NCI-H2081 treated with DMSO at 0.1 percent for 48 hours (cell line): ENCODE results near the gene FOXD4L6.
"Not testable (repeated sequence)": the region's sequence is repeated elsewhere in the genome, so short reads cannot be mapped to it uniquely, and the experiment has no call there.

ENCODE experiments used
- DNase-seq: peaks from one replicate; lab custom pipeline; 2025; lab: John Stamatoyannopoulos, UW

Gene FOXD4L6

DNA sequence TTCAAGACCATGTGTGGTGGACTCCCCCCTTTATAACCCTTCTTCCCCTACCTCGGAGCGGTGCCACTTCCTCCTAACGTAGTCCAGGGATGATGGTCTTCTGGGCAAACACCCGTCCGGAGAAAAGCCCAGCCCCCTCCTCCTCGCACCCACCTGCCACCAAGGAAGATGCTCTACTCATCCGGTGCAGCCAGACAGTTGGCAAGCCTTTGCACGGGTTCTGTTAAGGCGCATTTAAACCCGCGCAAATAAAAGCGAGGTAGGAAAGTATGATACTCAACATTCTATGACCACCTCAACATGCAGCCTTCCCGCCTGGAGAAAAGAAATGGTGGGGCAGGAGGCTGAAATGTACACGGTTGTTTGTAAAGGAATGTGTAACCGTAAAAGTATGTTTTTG is at the start of gene FOXD4L6:
Gene FOXD4L6 (minus strand): TSS at position 101 of the 400 bp plus-strand sequence. CDS start 298 bp downstream, outside the sequence.
- not testable (repeated sequence) for DNase-seq

DNA sequence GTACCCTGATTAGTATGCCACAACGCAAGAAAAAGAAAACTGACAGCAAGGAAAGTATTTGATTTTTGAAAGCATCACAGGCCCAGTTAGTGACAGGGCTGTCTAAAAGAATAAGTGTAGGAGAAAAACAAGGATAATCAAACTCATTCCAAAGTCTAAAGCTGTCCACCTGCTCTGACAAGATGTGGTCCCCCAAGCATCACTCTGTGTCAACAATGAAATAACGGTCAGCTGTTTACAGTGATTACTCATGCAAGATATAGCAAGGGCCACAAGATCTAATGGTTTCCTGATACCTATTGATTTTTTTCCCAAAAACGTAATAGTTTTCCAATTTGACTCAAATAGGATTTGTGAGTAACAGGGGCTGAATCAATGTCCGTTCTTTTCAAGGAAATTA is 46.5 kb upstream of the FOXD4L6 start:
- DNase-seq: not testable (repeated sequence)

DNA sequence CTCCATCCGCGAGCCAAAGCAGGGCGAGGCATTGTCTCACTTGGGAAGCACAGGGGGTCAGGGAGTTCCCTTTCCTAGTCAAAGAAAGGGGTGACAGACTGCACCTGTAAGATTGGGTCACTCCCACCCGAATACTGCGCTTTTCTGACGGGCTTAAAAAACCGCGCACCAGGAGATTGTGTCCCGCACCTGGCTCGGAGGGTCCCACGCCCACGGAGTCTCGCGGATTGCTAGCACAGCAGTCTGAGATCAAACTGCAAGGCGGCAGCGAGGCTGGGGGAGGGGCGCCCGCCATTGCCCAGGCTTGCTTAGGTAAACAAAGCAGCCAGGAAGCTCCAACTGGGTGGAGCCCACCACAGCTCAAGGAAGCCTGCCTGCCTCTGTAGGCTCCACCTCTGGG is 21.6 kb upstream of the FOXD4L6 start:
- DNase-seq: not testable (repeated sequence)

DNA sequence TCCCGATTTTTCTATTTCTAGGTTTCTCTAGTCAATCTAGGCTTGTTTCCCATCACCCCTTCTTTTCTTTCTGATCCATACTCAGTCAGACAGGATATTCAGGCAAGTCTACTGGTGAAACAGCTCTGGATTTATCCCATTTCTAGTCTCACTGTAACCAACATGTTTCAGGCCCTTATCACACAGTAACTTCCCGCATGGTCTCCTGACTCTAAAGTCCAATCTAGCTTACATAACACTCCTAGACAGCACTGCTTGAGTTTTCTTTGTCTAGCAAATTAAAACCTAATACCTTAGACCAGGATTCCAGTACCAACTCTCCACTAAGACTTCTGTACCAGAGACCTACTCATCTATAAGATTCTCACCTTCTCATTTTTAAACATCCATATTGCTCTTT is 13.4 kb upstream of the FOXD4L6 start:
- DNase-seq: not testable (repeated sequence)

DNA sequence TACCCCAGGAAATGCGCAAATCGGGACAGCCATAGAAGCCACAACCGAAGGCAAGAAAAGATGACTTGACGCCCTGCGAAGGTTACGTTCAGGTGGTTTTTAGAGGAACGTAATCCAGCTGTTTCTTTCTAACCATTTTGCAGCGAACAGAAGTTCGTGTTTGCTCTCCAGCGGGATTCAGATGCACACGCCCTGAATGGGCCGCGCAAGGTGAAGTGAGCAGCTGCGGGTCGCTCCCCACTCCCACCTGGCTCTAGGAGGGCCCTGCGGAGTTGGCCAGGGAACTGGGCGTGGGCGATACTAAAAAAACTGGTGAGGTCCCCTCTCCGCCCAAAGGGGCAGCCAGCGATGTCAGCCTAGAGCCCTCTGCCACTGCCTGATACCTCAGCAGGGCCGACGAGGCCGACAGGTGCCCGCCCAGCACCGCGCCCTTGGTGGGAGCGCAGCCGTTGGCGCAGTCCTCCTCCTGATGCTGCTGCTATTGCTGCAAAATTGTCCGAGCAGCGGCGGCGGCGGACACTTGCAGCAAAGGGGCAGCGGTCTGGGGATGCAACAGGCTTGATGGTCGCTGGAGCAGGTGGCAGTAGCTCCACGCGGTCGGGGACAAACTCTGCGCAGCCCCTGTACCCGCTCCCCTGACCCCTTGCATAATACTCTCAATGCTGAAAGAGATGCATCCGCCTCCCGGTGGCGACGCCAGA is 1.6 kb downstream of the FOXD4L6 start:
- DNase-seq: not testable (repeated sequence)

DNA sequence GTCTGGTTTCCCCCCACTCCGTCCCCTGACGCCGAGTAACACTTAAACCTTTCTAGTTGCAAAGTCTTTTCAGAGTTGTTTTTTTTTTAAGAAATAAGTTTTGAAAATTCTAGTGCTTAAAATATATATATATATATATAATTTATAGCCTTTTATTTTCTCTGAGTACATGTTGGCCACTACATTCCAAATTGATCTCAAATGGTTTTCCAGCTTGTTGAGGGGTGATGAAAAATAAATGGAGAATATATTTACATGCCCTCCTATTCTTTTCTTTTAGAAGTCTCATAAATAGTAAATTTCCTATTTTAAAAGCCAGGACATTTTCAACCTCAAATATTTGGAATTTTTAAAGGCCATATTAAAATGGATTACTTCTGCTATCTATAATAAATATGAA is 2.5 kb downstream of the FOXD4L6 start:
- DNase-seq: not testable (repeated sequence)

DNA sequence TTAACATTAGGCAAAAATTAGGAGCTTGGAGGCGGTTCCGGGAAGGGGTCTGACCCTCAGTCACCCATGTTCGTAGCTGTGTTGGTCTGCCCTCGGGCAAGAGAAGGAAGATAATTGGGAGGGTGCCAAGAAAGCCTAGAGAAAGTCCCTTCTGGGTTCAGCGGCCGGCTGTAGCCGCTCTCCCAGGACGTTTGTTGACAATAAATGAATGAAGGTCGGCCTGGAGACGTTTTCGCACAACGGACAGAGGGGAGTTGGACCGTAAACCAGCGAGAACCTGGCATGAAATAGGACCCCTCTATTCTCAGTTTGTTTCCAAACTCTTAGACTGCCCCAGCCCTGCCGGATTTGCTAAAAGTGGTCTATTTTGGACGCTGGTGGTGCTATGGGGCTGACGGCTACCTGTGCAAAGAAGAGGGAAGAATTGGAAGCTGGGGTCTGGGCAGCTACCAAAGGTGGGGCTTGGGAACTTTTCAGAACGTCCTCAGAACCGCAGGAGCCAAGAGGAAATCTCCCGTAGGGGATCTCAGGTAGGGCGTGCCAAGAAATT is 3.3 kb downstream of the FOXD4L6 start:
- DNase-seq: not testable (repeated sequence)

DNA sequence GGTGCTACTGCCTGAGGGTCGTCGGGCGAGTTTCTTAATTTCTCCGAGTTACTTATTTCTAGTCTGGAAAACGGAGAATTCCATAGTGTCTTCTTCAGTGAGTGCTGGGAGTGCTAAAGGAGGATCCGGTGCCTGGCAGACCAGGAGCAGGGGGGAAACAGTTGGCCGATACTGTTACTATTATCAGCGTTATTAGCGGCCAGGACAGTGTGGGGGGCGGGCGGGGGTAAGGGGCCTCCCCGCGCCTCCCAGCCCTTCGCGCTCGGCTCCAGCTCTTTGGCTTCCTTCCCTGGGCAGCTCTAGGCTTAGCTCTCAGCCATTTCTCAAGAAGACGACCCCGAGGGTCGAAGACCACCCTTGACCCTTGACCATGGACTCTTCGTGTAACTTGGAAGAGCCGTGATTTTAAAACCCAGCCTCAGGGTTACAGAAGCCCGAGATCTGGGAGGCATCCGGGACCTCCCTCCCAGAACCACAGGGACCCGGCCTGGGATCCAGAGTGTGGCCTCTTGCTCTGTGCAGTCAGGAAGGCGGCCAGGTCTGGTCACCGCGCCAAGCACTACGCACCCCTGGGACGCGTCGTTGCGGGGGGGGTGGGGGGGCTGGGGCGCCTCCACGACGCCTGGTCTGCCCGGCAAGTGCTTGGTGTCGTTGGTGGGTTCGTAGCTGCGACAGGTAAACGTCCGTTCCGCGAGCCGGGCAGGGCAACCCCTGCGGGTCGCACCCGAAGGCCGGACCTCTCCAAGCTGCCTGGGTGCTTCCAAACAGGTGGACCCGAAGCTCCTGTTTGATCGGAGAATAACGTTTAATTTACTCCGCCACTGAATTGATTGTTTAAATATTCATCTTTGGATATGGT is 4.0 kb downstream of the FOXD4L6 start:
- not testable (repeated sequence) for DNase-seq

DNA sequence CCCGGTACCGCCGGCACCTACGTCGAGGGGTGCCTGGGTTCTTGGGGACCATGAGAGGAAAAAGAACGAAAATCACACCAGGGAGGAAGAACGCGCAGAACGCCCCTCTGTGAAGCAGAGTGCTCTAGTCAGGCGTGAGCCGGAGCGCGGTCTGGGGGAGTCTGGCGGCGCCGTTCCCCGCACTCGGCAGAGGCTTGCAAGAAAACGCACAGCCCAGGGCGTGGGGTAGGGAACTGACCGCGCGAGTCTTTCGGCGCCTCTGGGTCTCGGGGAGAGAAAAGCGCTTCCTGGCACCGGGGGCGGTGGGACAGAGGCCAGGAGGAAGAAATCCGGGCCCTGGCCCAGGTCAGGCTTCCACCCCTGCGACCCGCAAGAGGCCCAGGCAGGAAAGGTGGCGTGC is 4.7 kb downstream of the FOXD4L6 start:
- not testable (repeated sequence) for DNase-seq

DNA sequence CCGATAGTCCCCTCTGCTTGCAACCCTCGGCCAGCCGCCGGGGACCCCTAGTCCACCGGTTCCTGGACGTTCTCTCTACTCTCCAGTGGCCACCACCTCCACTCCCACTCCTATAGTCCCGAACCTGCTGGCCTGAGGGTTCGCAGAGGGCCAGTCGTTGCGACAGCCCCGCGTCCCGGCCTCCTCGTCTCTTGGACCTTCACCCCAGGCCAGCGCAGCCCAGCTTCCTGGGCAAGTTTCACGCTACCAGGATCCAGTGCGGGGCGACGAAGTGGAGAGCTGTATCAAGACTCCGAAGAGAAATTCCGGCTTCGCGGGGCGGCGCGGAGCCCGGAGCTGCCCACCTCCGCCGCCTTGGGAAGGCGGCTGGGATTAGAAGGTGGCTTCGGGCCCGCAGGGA is 5.1 kb downstream of the FOXD4L6 start:
- not testable (repeated sequence) for DNase-seq

DNA sequence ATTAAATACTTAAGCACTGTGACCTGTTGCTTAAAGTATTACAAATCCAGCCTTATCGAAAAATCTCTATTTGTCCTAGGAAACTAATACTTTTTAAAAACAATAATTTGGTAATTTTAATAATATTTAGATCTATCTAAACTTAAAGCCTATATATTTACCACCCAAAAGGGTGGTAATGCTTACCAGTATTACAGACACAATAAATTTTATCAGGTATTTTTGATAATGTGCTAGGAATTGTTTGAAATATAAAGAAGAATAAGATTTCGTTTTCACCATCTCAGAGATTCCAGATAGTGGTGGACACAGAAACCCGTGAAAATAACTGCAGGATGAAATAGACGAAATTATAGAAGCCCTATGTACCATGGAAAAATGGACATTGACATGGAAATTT is 7.8 kb downstream of the FOXD4L6 start:
- not testable (repeated sequence) for DNase-seq

DNA sequence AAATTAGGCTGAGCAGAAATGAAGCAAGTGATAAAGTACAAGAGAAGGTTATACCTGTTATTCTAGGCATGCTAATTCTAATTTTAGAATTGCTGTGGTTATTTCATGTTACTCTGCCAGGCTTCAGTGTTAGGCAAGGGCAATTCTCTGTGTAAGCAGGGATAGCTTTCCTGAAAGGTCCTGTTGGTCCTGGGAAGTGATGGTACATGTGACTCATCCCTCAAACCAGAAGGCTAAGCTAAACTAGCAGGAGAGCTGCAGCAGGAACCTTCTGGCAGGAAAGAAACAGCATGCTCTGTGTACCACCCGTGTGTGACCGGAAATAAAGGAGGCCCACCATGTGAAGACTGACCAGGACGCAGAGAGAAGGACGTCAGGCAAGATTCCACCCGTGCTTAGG is 8.8 kb downstream of the FOXD4L6 start:
- not testable (repeated sequence) for DNase-seq

DNA sequence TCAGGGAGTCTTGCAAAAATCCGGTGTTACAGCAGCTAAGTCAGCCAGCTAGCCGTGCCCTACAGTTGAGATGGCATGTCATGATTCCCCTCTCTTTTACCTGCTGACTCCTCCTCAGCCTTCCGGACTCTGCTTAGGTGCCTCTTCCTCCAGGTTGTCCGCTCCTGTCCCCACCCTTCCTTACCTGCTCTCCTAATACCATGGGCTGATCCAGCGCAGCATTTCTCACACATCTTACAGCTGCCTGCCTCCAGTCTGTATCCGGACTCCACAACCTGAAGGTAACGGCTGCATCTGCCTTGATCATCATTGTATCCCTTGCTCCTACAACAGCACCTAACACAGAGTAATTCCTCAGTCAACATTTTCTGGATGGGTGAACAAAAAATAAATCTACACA is 9.2 kb downstream of the FOXD4L6 start:
- not testable (repeated sequence) for DNase-seq

DNA sequence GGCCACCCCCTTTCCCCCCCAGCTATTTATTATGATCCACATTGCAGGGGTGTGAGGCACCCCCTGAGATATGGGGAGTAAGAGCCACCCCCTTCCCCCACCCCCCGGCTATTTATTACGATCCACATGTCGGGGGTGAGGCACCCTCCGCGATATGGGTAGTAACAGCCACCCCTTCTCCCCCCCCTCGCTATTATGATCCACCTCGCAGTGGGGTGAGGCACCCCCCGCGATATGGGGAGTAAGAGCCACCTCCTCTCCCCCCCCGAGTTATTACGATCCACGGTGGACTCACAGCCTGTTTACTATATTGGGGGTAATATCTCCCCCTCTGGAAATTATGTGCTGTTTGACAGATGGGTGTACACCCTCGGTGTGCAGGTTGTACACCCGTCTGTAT is 15.1 kb downstream of the FOXD4L6 start:
- not testable (repeated sequence) for DNase-seq

DNA sequence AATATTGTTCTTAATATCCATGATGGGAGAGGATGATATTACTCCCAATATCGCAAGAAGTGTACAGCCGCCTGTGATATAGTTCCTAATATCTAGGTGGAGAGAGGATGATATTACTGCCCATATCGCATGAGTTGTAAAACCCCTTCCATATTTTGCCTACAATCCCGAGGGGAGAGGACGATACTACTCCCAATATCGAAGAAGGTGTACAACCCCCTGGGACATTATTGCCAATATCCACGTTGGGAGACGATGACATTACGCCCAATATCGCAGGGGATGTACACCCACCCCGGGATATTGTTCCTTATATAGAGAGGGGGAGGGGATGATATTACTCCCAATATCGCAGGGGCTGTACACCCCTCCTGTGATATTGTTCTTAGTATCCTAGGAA is 17.1 kb downstream of the FOXD4L6 start:
- not testable (repeated sequence) for DNase-seq

DNA sequence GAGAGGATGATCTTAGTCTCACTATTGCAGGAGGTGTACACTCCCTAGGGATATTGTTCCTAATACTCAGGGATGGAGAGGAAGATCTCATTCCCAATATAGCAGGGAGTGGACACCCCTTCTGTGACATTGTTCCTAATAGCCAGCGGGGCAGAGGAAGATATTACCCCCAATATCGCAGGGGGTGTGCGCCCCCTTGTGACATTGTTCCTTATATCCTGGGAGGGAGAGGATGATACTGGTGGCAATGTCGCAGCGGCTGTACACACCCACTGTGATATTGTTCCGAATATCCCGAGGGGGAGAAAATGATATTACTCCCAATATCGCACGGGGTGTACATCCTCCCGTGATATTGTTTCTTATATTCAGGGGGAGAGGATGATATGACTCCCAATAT is 17.6 kb downstream of the FOXD4L6 start:
- DNase-seq: not testable (repeated sequence)

DNA sequence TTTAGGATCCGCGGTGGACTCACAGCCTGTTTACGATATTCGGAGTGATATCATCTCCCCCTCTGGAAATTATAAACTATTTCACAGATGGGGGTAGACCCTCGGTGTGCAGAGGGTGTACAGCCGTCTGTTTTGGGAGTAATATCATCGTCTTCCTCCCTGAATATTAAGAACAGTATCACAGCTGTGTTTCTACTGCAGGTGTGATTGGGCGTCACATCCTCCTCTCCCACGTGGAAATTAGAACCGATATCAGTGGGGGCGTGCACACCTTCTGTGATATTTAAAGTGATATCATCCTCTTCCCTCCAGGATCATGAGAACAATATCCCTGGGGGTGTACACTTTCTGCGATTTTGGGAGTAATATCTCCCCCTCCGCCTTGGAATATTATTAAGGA is 19.2 kb downstream of the FOXD4L6 start:
- not testable (repeated sequence) for DNase-seq

DNA sequence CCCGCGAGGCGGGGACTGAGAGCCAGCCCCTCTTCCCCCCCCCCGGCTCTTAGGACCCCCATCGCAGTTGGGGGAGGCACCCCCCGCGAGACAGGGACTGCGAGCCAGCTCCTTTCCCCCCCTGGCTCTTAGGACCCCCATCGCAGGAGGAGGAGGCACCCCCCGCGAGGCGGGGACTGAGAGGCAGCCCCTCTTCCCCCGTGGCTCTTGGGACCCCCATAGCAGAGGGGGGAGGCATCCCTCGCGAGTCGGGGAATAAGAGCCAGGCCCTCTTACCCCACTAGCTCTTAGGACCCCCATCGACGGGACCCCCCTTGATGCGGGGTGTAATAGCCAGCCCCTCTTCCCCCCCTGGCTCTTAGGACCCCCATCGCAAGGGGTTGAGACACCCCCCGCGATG is 19.7 kb downstream of the FOXD4L6 start:
- DNase-seq: not testable (repeated sequence)

DNA sequence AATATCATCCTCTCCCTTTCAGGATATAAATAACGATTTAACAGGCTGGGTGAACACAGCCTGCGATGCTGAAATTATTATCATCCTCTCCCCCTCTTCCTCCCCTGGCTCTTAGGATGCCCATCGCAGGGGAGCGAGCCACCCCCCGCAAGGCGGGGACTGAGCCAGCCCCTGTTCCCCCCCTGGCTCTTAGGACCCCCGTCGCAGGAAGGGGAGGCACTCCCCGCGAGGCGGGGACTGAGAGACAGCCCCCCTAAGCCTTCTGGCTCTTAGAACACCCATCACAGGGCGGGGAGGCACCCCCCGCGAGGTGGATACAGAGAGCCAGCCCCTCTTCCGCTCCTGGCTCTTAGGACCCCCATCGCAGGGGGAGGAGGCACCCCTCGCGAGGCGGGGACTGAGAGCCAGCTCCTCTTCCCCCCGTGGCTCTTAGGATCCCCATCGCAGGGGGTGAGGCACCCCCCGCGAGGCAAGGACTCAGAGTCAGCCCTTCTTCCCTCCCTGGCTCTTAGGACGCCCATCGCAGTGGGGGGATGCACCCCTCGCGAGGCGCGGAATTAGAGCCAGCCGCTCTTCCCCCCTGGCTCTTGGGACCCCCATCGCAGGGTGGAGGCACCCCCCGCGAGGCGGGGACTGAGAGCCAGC is 21.9 kb downstream of the FOXD4L6 start:
- not testable (repeated sequence) for DNase-seq

DNA sequence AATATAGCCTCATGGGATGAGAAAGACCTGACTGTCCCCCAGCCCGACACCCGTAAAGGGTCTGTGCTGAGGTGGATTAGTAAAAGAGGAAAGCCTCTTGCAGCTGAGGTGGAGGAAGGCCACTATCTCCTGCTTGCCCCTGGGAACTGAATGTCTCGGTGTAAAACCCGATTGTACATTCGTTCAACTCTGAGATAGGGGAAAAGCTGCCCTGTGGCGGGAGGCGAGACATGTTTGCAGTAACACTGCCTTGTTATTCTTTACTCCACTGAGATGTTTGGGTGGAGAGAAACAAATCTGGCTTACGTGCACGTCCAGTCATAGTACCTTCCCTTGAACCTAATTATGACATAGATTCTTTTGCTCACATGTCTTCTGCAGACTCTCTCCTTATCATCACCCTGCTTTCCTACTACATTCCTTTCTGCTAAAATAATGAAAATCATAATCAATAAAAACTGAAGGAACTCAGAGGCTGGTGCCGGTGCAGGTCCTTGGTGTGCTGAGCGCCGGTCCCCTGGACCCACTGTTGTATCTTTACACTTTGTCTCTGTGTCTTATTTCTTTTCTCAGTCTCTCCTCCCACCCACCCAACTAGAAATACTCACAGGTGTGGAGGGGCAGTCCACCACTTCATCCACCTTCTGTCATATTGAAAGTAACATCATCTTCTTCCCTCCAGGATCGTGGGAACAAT is 22.8 kb downstream of the FOXD4L6 start:
- not testable (repeated sequence) for DNase-seq

DNA sequence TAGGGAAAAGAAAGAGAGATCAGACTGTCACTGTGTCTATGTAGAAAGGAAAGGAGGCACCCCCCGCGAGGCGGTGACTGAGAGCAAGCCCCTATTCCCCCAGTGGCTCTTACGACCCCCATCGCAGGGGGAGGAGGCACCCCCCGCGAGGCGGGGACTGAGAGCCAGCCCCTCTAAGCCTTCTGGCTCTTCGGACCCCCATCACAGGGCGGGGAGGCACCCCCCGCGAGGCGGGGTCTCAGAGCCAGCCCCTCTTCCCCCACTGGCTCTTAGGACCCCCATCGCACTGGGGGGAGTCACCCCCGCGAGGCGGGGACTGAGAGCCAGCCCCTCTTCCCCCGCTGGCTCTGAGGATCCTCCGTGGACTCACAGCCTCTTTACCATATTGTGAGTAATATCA is 23.9 kb downstream of the FOXD4L6 start:
- not testable (repeated sequence) for DNase-seq

DNA sequence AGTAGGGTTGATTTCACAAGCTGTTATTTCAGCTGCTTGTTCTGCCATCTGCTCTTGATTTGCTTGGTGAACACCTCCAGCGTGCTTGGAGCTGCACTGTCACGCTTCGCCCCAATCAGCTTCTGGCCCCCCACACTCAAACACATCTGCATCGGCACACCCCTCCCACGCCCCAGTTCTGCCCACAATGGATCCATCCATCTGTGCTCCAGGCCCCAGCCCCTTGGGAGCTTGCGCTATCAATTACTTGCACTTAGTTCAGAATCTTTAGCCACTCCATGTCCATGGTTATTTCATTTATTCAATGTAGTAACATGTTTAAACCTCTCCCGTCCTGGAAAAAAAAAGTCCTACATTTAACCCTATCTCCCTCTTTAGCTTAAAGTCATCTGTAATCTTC is 28.0 kb downstream of the FOXD4L6 start:
- DNase-seq: not testable (repeated sequence)
